IMR-90 (cell line): Measurements from ENCODE around the gene AOPEP. TPM values are rescaled to one million over a fixed set of nuclear protein-coding genes. Genes with fewer than 3 reads are reported as not detected.

Experiments used
- ATAC-seq: fragments of 200-7000 bp; cut with Tn5 transposase; 2 replicates; pipeline ENCODE4 v1.9.1; 2020; ENCODE audit warnings: low read depth, mild to moderate bottlenecking, moderate library complexity
- BruUV-seq: library from RNA; stranded (reverse); fragments of 400-500 nt; replicated peaks from 2 replicates; lab custom pipeline; 2021; lab: Mats Ljungman, UMichigan
- CTCF ChIA-PET: fragments of 300-600 bp; formaldehyde crosslinking; extraction: SDS; loops from one replicate; lab custom pipeline; 2021; ENCODE audit warnings: antibody characterized with exemption; lab: Yijun Ruan, JAX
- POLR2A ChIA-PET: fragments of 300-600 bp; sonication (Branson Sonifier 250); formaldehyde crosslinking; loops from one replicate; lab custom pipeline; 2022; ENCODE audit warnings: antibody characterized with exemption; ENCODE audit not compliant: unreplicated experiment; lab: Charles Lee
- DNase-seq: peaks from one replicate; pipeline ENCODE4 v3.0.0; 2013
- H2AFZ ChIP-seq: replicated peaks from 2 replicates; pipeline ENCODE3; 2013; ENCODE audit warnings: low read length, mild to moderate bottlenecking; ENCODE audit not compliant: poor library complexity
- H2AK5ac ChIP-seq: 2 replicates; pipeline ENCODE4 v1.6.1; 2013; ENCODE audit warnings: low read depth, low read length, inconsistent platforms
- H2AK9ac ChIP-seq: replicated peaks from 2 replicates; pipeline ENCODE3; 2013; ENCODE audit warnings: mild to moderate bottlenecking, low read depth, low read length, moderate library complexity; ENCODE audit not compliant: poor library complexity
- H2BK120ac ChIP-seq: 2 replicates; pipeline ENCODE4 v1.6.1; 2013; ENCODE audit warnings: low read depth, low read length, inconsistent platforms
- H2BK15ac ChIP-seq: 3 replicates; pipeline ENCODE4 v1.6.1; 2013; ENCODE audit warnings: low read depth, low read length, inconsistent platforms
- H2BK20ac ChIP-seq: 2 replicates; pipeline ENCODE4 v1.6.1; 2013; ENCODE audit warnings: low read depth, mild to moderate bottlenecking, inconsistent platforms, low read length, moderate library complexity
- H2BK5ac ChIP-seq: 2 replicates; pipeline ENCODE4 v1.6.1; 2013; ENCODE audit warnings: mild to moderate bottlenecking, low read depth, low read length, inconsistent platforms; ENCODE audit not compliant: poor library complexity, severe bottlenecking
- H3K14ac ChIP-seq: replicated peaks from 2 replicates; pipeline ENCODE4 v1.6.1; 2013; ENCODE audit warnings: low read depth, low read length, inconsistent platforms
- H3K18ac ChIP-seq: 2 replicates; pipeline ENCODE4 v1.6.1; 2013; ENCODE audit warnings: low read depth, low read length, control low read depth
- H3K23ac ChIP-seq: 2 replicates; pipeline ENCODE4 v1.6.1; 2013; ENCODE audit warnings: low read depth, low read length, inconsistent platforms
- H3K27ac ChIP-seq: 2 replicates; pipeline ENCODE4 v1.5.1; 2013; ENCODE audit warnings: mild to moderate bottlenecking, control low read depth, low read length; ENCODE audit not compliant: insufficient read depth
- H3K27me3 ChIP-seq: 2 replicates; pipeline ENCODE4 v1.6.1; 2013; ENCODE audit warnings: low read length; ENCODE audit not compliant: control insufficient read depth, insufficient read depth
- H3K36me3 ChIP-seq: 2 replicates; pipeline ENCODE4 v1.6.1; 2013; ENCODE audit warnings: low read length, mixed read lengths; ENCODE audit not compliant: control insufficient read depth, insufficient read depth
- H3K4ac ChIP-seq: 2 replicates; pipeline ENCODE4 v1.6.1; 2013; ENCODE audit warnings: low read depth, low read length, inconsistent platforms
- H3K4me1 ChIP-seq: 2 replicates; pipeline ENCODE4 v1.6.1; 2013; ENCODE audit warnings: low read length, mixed read lengths; ENCODE audit not compliant: control insufficient read depth, insufficient read depth
- H3K4me2 ChIP-seq: 2 replicates; pipeline ENCODE4 v1.6.1; 2013; ENCODE audit warnings: low read depth, mild to moderate bottlenecking, control low read depth, low read length, moderate library complexity
- H3K4me3 ChIP-seq: 2 replicates; pipeline ENCODE4 v1.5.1; 2013; ENCODE audit warnings: low read depth, mild to moderate bottlenecking, control low read depth, low read length, moderate library complexity; ENCODE audit not compliant: insufficient read depth
- H3K56ac ChIP-seq: 2 replicates; pipeline ENCODE4 v1.6.1; 2013; ENCODE audit warnings: low read length, inconsistent platforms; ENCODE audit not compliant: insufficient read depth; ENCODE audit errors: extremely low read depth
- H3K79me1 ChIP-seq, 2 experiments: 2 replicates each; pipeline ENCODE4 v1.6.1; 2013; ENCODE audit warnings: low read length in 2 of 2, inconsistent platforms in 1 of 2, low read depth in 1 of 2
- H3K9ac ChIP-seq: 2 replicates; pipeline ENCODE4 v1.6.1; 2013; ENCODE audit warnings: low read depth, low read length, control low read depth
- H3K9me1 ChIP-seq: 2 replicates; pipeline ENCODE4 v1.6.1; 2013; ENCODE audit warnings: low read length, inconsistent platforms; ENCODE audit not compliant: insufficient read depth
- H3K9me3 ChIP-seq: 2 replicates; pipeline ENCODE4 v1.6.1; 2013; ENCODE audit warnings: low read length; ENCODE audit not compliant: control insufficient read depth, insufficient read depth
- H4K20me1 ChIP-seq: 2 replicates; pipeline ENCODE4 v1.6.1; 2013; ENCODE audit warnings: low read length, inconsistent platforms; ENCODE audit not compliant: insufficient read depth
- H4K5ac ChIP-seq: 2 replicates; pipeline ENCODE4 v1.6.1; 2013; ENCODE audit warnings: mild to moderate bottlenecking, low read depth, low read length, control low read depth
- H4K8ac ChIP-seq, 2 experiments: 2 replicates each; pipeline ENCODE4 v1.6.1; 2013; ENCODE audit warnings: low read depth in 2 of 2, low read length in 2 of 2, control low read depth in 1 of 2, inconsistent platforms in 1 of 2
- H4K91ac ChIP-seq: 2 replicates; pipeline ENCODE4 v1.6.1; 2013; ENCODE audit warnings: low read depth, low read length, inconsistent platforms; ENCODE audit not compliant: insufficient read depth
- BHLHE40 ChIP-seq: fragments of 150-350 bp; IDR thresholded peaks from 2 replicates; pipeline ENCODE4 v1.6.1; 2016; ENCODE audit warnings: mild to moderate bottlenecking, low read depth, low read length
- CEBPB ChIP-seq: IDR thresholded peaks from 2 replicates; pipeline ENCODE4 v1.6.1; 2012; ENCODE audit warnings: low read depth, low read length, improper control_type of control experiment
- CHD1 ChIP-seq: IDR thresholded peaks from 2 replicates; pipeline ENCODE4 v1.6.1; 2012; ENCODE audit warnings: low read depth, low read length, improper control_type of control experiment
- CTCF ChIP-seq: conservative IDR thresholded peaks from 2 replicates; pipeline ENCODE4 v1.5.1; 2012; ENCODE audit warnings: mild to moderate bottlenecking, low read depth, low read length, improper control_type of control experiment
- ELK1 ChIP-seq: fragments of 150-350 bp; IDR thresholded peaks from 2 replicates; pipeline ENCODE4 v1.6.1; 2016; ENCODE audit warnings: low read depth, mild to moderate bottlenecking, low read length, moderate library complexity, borderline replicate concordance
- FOS ChIP-seq: fragments of 150-350 bp; IDR thresholded peaks from 2 replicates; pipeline ENCODE4 v1.6.1; 2016; ENCODE audit warnings: low read depth, low read length
- MAFK ChIP-seq: IDR thresholded peaks from 2 replicates; pipeline ENCODE4 v1.6.1; 2012; ENCODE audit warnings: low read depth, low read length, improper control_type of control experiment
- MAZ ChIP-seq: IDR thresholded peaks from 2 replicates; pipeline ENCODE4 v1.6.1; 2012; ENCODE audit warnings: low read depth, mild to moderate bottlenecking, low read length, improper control_type of control experiment, moderate library complexity, borderline replicate concordance
- MXI1 ChIP-seq: IDR thresholded peaks from 2 replicates; pipeline ENCODE4 v1.6.1; 2012; ENCODE audit warnings: low read depth, mild to moderate bottlenecking, low read length, moderate library complexity, borderline replicate concordance
- NFE2L2 ChIP-seq: fragments of 150-350 bp; IDR thresholded peaks from 2 replicates; pipeline ENCODE4 v1.6.1; 2016; ENCODE audit warnings: low read depth, mild to moderate bottlenecking, low read length
- POLR2A ChIP-seq: IDR thresholded peaks from 2 replicates; pipeline ENCODE4 v1.6.1; 2012; ENCODE audit warnings: mild to moderate bottlenecking, low read depth, low read length
- RAD21 ChIP-seq: IDR thresholded peaks from 2 replicates; pipeline ENCODE4 v1.6.1; 2012; ENCODE audit warnings: low read length, improper control_type of control experiment
- RCOR1 ChIP-seq: IDR thresholded peaks from 2 replicates; pipeline ENCODE4 v1.6.1; 2012; ENCODE audit warnings: mild to moderate bottlenecking, low read length, improper control_type of control experiment; ENCODE audit not compliant: insufficient replicate concordance
- RFX5 ChIP-seq: IDR thresholded peaks from 2 replicates; pipeline ENCODE4 v1.8.0; 2012; ENCODE audit warnings: low read depth, mild to moderate bottlenecking, low read length, moderate library complexity
- SMC3 ChIP-seq: fragments of 150-350 bp; IDR thresholded peaks from 2 replicates; pipeline ENCODE4 v1.6.1; 2016; ENCODE audit warnings: low read depth, mild to moderate bottlenecking, antibody characterized with exemption, low read length, moderate library complexity
- USF2 ChIP-seq: fragments of 150-350 bp; IDR thresholded peaks from 2 replicates; pipeline ENCODE4 v1.6.1; 2017; ENCODE audit warnings: mild to moderate bottlenecking, antibody characterized with exemption, low read length, low read depth
- WGBS, 2 experiments: methylation state at CpG; one replicate each; pipeline versions ENCODE4 v1.1.5 to v1.1.7; 2013; ENCODE audit warnings: missing lambda C conversion rate in 2 of 2; ENCODE audit not compliant: insufficient read length in 1 of 2; ENCODE audit errors: extremely low coverage in 2 of 2; 5-methylcytosine and 5-hydroxymethylcytosine counted together
- dilution Hi-C: fragments of 300-500 bp; cut with HindIII; formaldehyde crosslinking; loops from one replicate; pipeline ENCODE4 v1.14.3; 2018; ENCODE audit warnings: low sequenced_read_pairs; ENCODE audit not compliant: unreplicated experiment
- in situ Hi-C: fragments of 300-500 bp; cut with MboI; formaldehyde crosslinking; loops from 3 replicates; pipeline ENCODE4 v1.14.3; 2019; ENCODE audit warnings: low sequenced_read_pairs, inconsistent platforms, mixed read lengths
- intact Hi-C: fragments of 100-400 bp; cut with micrococcal nuclease; formaldehyde crosslinking; loops from 2 replicates; pipeline ENCODE4 v1.10.0; 2022
- polyA plus RNA-seq, 3 experiments: library from polyadenylated mRNA; depleted of rRNA; stranded (reverse); fragments of >200 nt; gene quantifications; 2 replicates each; pipeline ENCODE4 v1.2.3, GENCODE V29; 2012; ENCODE audit warnings: low replicate concordance in 1 of 3
- total RNA-seq: library from RNA; depleted of rRNA; stranded (reverse); fragments of >200 nt; gene quantifications from 2 replicates; pipeline ENCODE4 v1.2.3, GENCODE V29; 2012

Gene AOPEP
- total and polyA plus RNA-seq, 2 of the 4 experiments (the other 2 are of a cell fraction) = 34.9 to 38.7 TPM

GRCh38 chr9:94786586-94786985 lies 60.1 kb downstream of the AOPEP start:
- H3K9ac ChIP-seq = no peak overlapping the region
- no peak for ATAC-seq
- H4K8ac ChIP-seq = no peak overlapping the region
- H2AFZ ChIP-seq = no peak overlapping the region
- H4K5ac ChIP-seq = no peak overlapping the region
- H2BK15ac ChIP-seq = no peak overlapping the region
- no peak overlapping the region for H4K91ac ChIP-seq
- H3K79me1 ChIP-seq = peaks cover 0 to 9% of the 10 kb centered on the region in 2 experiments; a peak in 2 of 4 replicates
- H3K9me3 ChIP-seq = no peaks in the 10 kb centered on the region
- H4K20me1 ChIP-seq = no peaks in the 10 kb centered on the region
- no peak overlapping the region for H3K27ac ChIP-seq
- WGBS, 2 experiments = 80% methylated on average over 1 of the region's 3 CpGs; no CpG with 5 or more reads in 1 of the 2 experiments
- H2BK120ac ChIP-seq = no peak overlapping the region
- no peak overlapping the region for H3K56ac ChIP-seq
- no peak for TF ChIP-seq CEBPB
- TF ChIP-seq SMC3 = no peak
- no peak for TF ChIP-seq CHD1
- no peak for TF ChIP-seq CTCF
- TF ChIP-seq RFX5 = no peak
- TF ChIP-seq MAZ = no peak
- TF ChIP-seq MAFK = no peak
- no peak for TF ChIP-seq MXI1
- no peak for TF ChIP-seq BHLHE40
- no peak for TF ChIP-seq RCOR1
- TF ChIP-seq NFE2L2 = no peak
- no peak for TF ChIP-seq RAD21
- no peak for TF ChIP-seq ELK1
- no peak for TF ChIP-seq USF2
- TF ChIP-seq FOS = no peak
- TF ChIP-seq POLR2A = no peak
- POLR2A ChIA-PET = no interaction called here
- H3K4me2 ChIP-seq = no peak overlapping the region
- H3K4me1 ChIP-seq = peaks cover 9% of the 10 kb centered on the region
- H2AK9ac ChIP-seq = no peak overlapping the region
- H3K23ac ChIP-seq = no peak overlapping the region
- no TSS peak for BruUV-seq
- H3K4ac ChIP-seq = no peak overlapping the region; the same call in 1 of the 2 replicates
- H3K27me3 ChIP-seq = no peaks in the 10 kb centered on the region
- peaks cover 6% of the 10 kb centered on the region for H3K9me1 ChIP-seq
- no peak overlapping the region for H2BK20ac ChIP-seq
- H3K18ac ChIP-seq = no peak overlapping the region
- no peaks in the 10 kb centered on the region for H3K36me3 ChIP-seq
- H3K14ac ChIP-seq = no peak overlapping the region
- no peak overlapping the region for H3K4me3 ChIP-seq
- H2BK5ac ChIP-seq = no peak overlapping the region
- H2AK5ac ChIP-seq = no peak overlapping the region
- dilution Hi-C loops = no loop called here
- CTCF ChIA-PET = no interaction called here
- in situ Hi-C loops = loop anchor here (10.0 kb wide), 1 partner anchor 238 kb away; no protein-coding TSS in a partner anchor
- DNase-seq = no peak
- intact Hi-C loops = no loop called here
